Breast epithelium (tissue), 4 donors: ENCODE results near the gene S1PR3. TPM values are rescaled to one million over a fixed set of nuclear protein-coding genes. Genes with fewer than 3 reads are reported as not detected.

Experiments
- DNase-seq, 2 donors: peaks; one replicate each; pipeline ENCODE4 v3.0.0-alpha.2; 2019; ENCODE audit warnings: low spot score in 2 of 2
- H3K27ac ChIP-seq, 2 donors: fragments of 200-600 bp; sonication (generic) in 1 of 2; one replicate each; pipeline ENCODE4 v1.5.1; 2016 to 2019; ENCODE audit warnings: mild to moderate bottlenecking in 1 of 2
- H3K27me3 ChIP-seq, 2 donors: fragments of 200-600 bp; sonication (generic) in 1 of 2; one replicate each; pipeline versions ENCODE4 v1.5.1 to v1.6.0; 2017 to 2019; ENCODE audit warnings: control low read depth in 1 of 2, mild to moderate bottlenecking in 1 of 2
- H3K36me3 ChIP-seq: fragments of 200-600 bp; one replicate; pipeline ENCODE4 v1.5.1; 2019
- H3K4me1 ChIP-seq, 2 donors: fragments of 200-600 bp; sonication (generic); one replicate each; pipeline ENCODE4 v1.5.1; 2016 to 2019; ENCODE audit warnings: control low read depth in 1 of 2
- H3K4me3 ChIP-seq, 3 donors: fragments of 200-600 bp; sonication (generic); 1 replicate in 2 of 3; 2 replicates in 1 of 3; pipeline ENCODE4 v1.5.1; 2016 to 2019; ENCODE audit warnings: mild to moderate bottlenecking in 3 of 3, moderate library complexity in 2 of 3
- H3K9me3 ChIP-seq, 2 donors: fragments of 200-600 bp; sonication (generic) in 1 of 2; one replicate each; pipeline ENCODE4 v1.5.1; 2016 to 2019; ENCODE audit warnings: control low read depth in 1 of 2
- POLR2A ChIP-seq: fragments of 450-650 bp; IDR thresholded peaks from one replicate; pipeline ENCODE4 v1.6.1; 2016; ENCODE audit warnings: antibody characterized with exemption, mild to moderate bottlenecking, moderate library complexity
- POLR2AphosphoS5 ChIP-seq, 3 donors: sonication (generic); formaldehyde crosslinking; IDR thresholded peaks; one replicate each; pipeline ENCODE4 v1.6.1; 2017; ENCODE audit warnings: antibody characterized with exemption in 3 of 3
- intact Hi-C: fragments of 100-400 bp; cut with DNase I; formaldehyde crosslinking; loops from one replicate; pipeline ENCODE4 v1.15.1; 2023; ENCODE audit warnings: low total_unique reads
- total RNA-seq, 3 donors: library from RNA; depleted of rRNA; stranded (reverse); fragments of >200 nt; gene quantifications; one replicate each; pipeline ENCODE4 v1.1.0, GENCODE V29; 2016
- TF ChIP-seq, protein P1 (sequence below), 3 donors: fragments of 450-650 bp; IDR thresholded peaks; one replicate each; pipeline ENCODE4 v1.5.1; 2016 to 2017; ENCODE audit warnings: antibody characterized with exemption in 3 of 3, mild to moderate bottlenecking in 3 of 3, moderate library complexity in 3 of 3

The S1PR3 gene
- total RNA-seq, 3 donors from 2014 or later: 16.6 to 27.7 (median 18.7) TPM

DNA sequence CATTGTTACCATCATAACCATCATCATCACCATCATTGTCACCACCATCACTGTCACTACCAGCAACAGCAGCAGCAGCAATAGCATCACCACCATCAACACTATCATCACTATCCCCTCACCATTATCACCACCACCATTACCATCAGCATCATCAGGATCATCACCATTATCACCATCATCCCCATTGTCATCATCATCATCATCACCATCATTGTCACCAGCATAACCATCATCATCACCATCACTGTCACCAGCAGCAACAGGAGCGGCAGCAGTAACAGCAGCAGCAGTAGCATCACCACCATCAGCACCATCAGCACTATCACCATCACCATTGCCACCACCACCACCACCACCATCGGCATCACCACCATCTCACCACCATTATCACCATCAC, 48.4 kb downstream of the S1PR3 start:
- DNase-seq: no peak
- Histone ChIP-seq H3K36me3 (no peaks in the 10 kb centered on the region), H3K4me3 (no peak overlapping the region), H3K27ac (no peak overlapping the region), H3K27me3 (no peaks in the 10 kb centered on the region), H3K4me1 (no peaks in the 10 kb centered on the region), H3K9me3 (no peaks in the 10 kb centered on the region)
- TF ChIP-seq, protein P1, sequence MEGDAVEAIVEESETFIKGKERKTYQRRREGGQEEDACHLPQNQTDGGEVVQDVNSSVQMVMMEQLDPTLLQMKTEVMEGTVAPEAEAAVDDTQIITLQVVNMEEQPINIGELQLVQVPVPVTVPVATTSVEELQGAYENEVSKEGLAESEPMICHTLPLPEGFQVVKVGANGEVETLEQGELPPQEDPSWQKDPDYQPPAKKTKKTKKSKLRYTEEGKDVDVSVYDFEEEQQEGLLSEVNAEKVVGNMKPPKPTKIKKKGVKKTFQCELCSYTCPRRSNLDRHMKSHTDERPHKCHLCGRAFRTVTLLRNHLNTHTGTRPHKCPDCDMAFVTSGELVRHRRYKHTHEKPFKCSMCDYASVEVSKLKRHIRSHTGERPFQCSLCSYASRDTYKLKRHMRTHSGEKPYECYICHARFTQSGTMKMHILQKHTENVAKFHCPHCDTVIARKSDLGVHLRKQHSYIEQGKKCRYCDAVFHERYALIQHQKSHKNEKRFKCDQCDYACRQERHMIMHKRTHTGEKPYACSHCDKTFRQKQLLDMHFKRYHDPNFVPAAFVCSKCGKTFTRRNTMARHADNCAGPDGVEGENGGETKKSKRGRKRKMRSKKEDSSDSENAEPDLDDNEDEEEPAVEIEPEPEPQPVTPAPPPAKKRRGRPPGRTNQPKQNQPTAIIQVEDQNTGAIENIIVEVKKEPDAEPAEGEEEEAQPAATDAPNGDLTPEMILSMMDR (IDR thresholded peaks at IDR 0.05): no peak
- TF ChIP-seq POLR2A (no peak), POLR2AphosphoS5 (IDR thresholded peaks at IDR 0.05) (no peak)
- intact Hi-C loops: no loop called here

DNA sequence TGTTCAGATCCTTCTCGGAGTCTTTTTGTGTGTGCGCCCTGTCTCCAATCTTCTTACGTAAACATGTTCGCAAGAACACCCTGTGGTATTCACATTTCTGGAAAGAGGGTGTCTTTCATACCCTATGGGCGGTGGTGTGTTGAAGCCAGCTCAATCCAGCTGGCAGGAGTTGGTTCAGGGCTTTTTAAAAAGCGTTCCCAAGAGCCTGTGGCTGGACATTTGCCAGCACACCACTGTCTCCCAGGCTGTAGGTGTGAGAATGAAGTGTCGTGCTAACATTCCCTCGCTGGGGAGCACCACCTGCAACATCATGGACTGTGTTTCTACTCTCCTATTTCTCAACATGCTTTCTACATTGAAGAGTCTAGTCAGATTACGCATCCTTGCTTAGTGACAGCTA, 51.7 kb downstream of the S1PR3 start:
- intact Hi-C loops: no loop called here
- Histone ChIP-seq H3K9me3 (no peaks in the 10 kb centered on the region), H3K4me3 (no peak overlapping the region), H3K36me3 (no peaks in the 10 kb centered on the region), H3K27ac (peak overlapping the region; percentile 56 to 72), H3K4me1 (no peaks in the 10 kb centered on the region), H3K27me3 (no peaks in the 10 kb centered on the region)
- peak in 1 of 2 donors; percentile 37 for DNase-seq
- TF ChIP-seq POLR2A (no peak), POLR2AphosphoS5 (IDR thresholded peaks at IDR 0.05) (no peak)
- TF ChIP-seq, protein P1 (IDR thresholded peaks at IDR 0.05): no peak

DNA sequence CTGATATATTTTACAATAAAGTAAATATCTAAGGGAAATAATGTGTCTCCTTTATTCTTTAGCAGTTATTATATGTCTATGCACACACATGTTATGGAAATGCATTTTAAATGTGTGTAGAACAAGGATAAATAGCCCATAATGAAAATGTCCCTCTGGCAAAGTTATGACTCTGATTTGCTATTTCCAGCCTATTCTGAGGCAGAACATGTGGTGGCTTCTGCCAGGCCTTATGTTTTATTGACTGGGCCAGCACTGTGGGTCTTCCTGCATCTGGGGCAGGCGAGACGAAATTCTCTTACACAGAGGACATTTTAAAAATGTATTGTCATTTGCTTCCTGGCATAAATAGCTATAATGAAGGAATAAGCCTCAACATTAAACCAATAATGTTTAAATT, 52.8 kb downstream of the S1PR3 start:
- no peak for DNase-seq
- intact Hi-C loops: no loop called here
- H3K27me3 ChIP-seq: no peaks in the 10 kb centered on the region
- no peaks in the 10 kb centered on the region for H3K36me3 ChIP-seq
- no peaks in the 10 kb centered on the region for H3K4me1 ChIP-seq
- H3K4me3 ChIP-seq: no peak overlapping the region
- H3K9me3 ChIP-seq: no peaks in the 10 kb centered on the region
- H3K27ac ChIP-seq: no peak overlapping the region
- TF ChIP-seq POLR2A (no peak), POLR2AphosphoS5 (IDR thresholded peaks at IDR 0.05) (no peak)
- TF ChIP-seq, protein P1 (IDR thresholded peaks at IDR 0.05): no peak

GRCh38 chr9:89044881-89045280, 53.6 kb downstream of the S1PR3 start:
- no peak for TF ChIP-seq POLR2AphosphoS5 (IDR thresholded peaks at IDR 0.05)
- TF ChIP-seq, protein P1 (IDR thresholded peaks at IDR 0.05): no peak
- no peak for TF ChIP-seq POLR2A
- intact Hi-C loops: no loop called here

GRCh38 chr9:89046832-89047231, 55.6 kb downstream of the S1PR3 start:
- no peak for DNase-seq
- intact Hi-C loops: no loop called here
- no peak overlapping the region for H3K4me3 ChIP-seq
- H3K36me3 ChIP-seq: no peaks in the 10 kb centered on the region
- H3K4me1 ChIP-seq: no peaks in the 10 kb centered on the region
- H3K9me3 ChIP-seq: no peaks in the 10 kb centered on the region
- no peak for TF ChIP-seq POLR2A
- TF ChIP-seq POLR2AphosphoS5 (IDR thresholded peaks at IDR 0.05): no peak
- TF ChIP-seq, protein P1 (IDR thresholded peaks at IDR 0.05): no peak
- no peaks in the 10 kb centered on the region for H3K27me3 ChIP-seq
- no peak overlapping the region for H3K27ac ChIP-seq

More at GRCh38 chr9:89044881-89045280, 53.6 kb downstream of the S1PR3 start:
- DNase-seq: no peak
- H3K27ac ChIP-seq: no peak overlapping the region
- H3K4me1 ChIP-seq: no peaks in the 10 kb centered on the region
- H3K9me3 ChIP-seq: no peaks in the 10 kb centered on the region
- no peaks in the 10 kb centered on the region for H3K36me3 ChIP-seq
- H3K27me3 ChIP-seq: no peaks in the 10 kb centered on the region
- no peak overlapping the region for H3K4me3 ChIP-seq
